Measurements from ENCODE around the gene B4GALNT4. TPM values are rescaled to one million over a fixed set of nuclear protein-coding genes. Genes with fewer than 3 reads are reported as not detected.
"Not testable (repeated sequence)": the region's sequence is repeated elsewhere in the genome, so short reads cannot be mapped to it uniquely, and the experiment has no call there.

Gene B4GALNT4
- total RNA-seq, 1 donor from 2014 or later: 1.9 TPM

GRCh38 chr11:420054-420910 lies 51.0 kb downstream of the B4GALNT4 start:
- H3K27me3 ChIP-seq: no peaks in the 10 kb centered on the region
- peaks cover 14% of the 10 kb centered on the region for H3K4me1 ChIP-seq
- intact Hi-C loops (cut with DNase I): no loop called here
- TF ChIP-seq CTCF (IDR thresholded peaks at IDR 0.05): no peak
- H3K9me3 ChIP-seq: no peaks in the 10 kb centered on the region
- ATAC-seq: no peak
- H3K4me3 ChIP-seq: no peak overlapping the region
- no peak overlapping the region for H3K27ac ChIP-seq
- H3K36me3 ChIP-seq: no peaks in the 10 kb centered on the region
- no peak for DNase-seq

GRCh38 chr11:420911-421321 lies 51.6 kb downstream of the B4GALNT4 start:
- H3K9me3 ChIP-seq: no peaks in the 10 kb centered on the region
- no peaks in the 10 kb centered on the region for H3K27me3 ChIP-seq
- no peak overlapping the region for H3K27ac ChIP-seq
- ATAC-seq (no peak), DNase-seq (no peak)
- H3K36me3 ChIP-seq: no peaks in the 10 kb centered on the region
- H3K4me3 ChIP-seq: no peak overlapping the region
- intact Hi-C loops (cut with DNase I): no loop called here
- no peak for TF ChIP-seq CTCF (IDR thresholded peaks at IDR 0.05)
- peaks cover 8% of the 10 kb centered on the region for H3K4me1 ChIP-seq

GRCh38 chr11:422249-422656 lies 53.0 kb downstream of the B4GALNT4 start:
- Histone ChIP-seq H3K4me3 (no peak overlapping the region), H3K9me3 (no peaks in the 10 kb centered on the region), H3K36me3 (no peaks in the 10 kb centered on the region), H3K4me1 (peaks cover 5% of the 10 kb centered on the region), H3K27ac (no peak overlapping the region), H3K27me3 (no peaks in the 10 kb centered on the region)
- ATAC-seq: no peak
- intact Hi-C loops (cut with DNase I): no loop called here
- TF ChIP-seq CTCF (IDR thresholded peaks at IDR 0.05): no peak
- DNase-seq: no peak

- intact Hi-C loops (cut with DNase I): no loop called here
Observed at GRCh38 chr11:424232-424631, 54.9 kb downstream of the B4GALNT4 start.

GRCh38 chr11:424766-425165 lies 55.5 kb downstream of the B4GALNT4 start:
- intact Hi-C loops (cut with DNase I); H3K9me3 ChIP-seq; H3K27ac ChIP-seq; H3K4me3 ChIP-seq; ATAC-seq; H3K27me3 ChIP-seq; H3K4me1 ChIP-seq; DNase-seq; H3K36me3 ChIP-seq: not testable (repeated sequence)

More at GRCh38 chr11:424232-424631, 54.9 kb downstream of the B4GALNT4 start:
- ATAC-seq: no peak
- DNase-seq: no peak
- no peak for TF ChIP-seq CTCF (IDR thresholded peaks at IDR 0.05)
- Histone ChIP-seq H3K4me3 (no peak overlapping the region), H3K36me3 (no peaks in the 10 kb centered on the region), H3K27ac (no peak overlapping the region), H3K9me3 (no peaks in the 10 kb centered on the region), H3K4me1 (no peaks in the 10 kb centered on the region), H3K27me3 (no peaks in the 10 kb centered on the region)

GRCh38 chr11:425301-425700 lies 56.0 kb downstream of the B4GALNT4 start:
- no peaks in the 10 kb centered on the region for H3K36me3 ChIP-seq
- intact Hi-C loops (cut with DNase I): no loop called here
- no peaks in the 10 kb centered on the region for H3K27me3 ChIP-seq
- DNase-seq (no peak), ATAC-seq (no peak)
- no peak overlapping the region for H3K27ac ChIP-seq
- no peaks in the 10 kb centered on the region for H3K9me3 ChIP-seq
- H3K4me1 ChIP-seq: no peaks in the 10 kb centered on the region
- TF ChIP-seq CTCF (IDR thresholded peaks at IDR 0.05): no peak
- no peak overlapping the region for H3K4me3 ChIP-seq
